Ovary (tissue), 3 donors: Measurements from ENCODE around the gene GNAT3.

ENCODE experiments used
- CTCF ChIP-seq, 3 donors: fragments of 450-650 bp in 2 of 3; fragments of 200-600 bp in 1 of 3; IDR thresholded peaks; one replicate each; pipeline versions ENCODE4 v1.5.1 to v1.8.0; 2016 to 2022; ENCODE audit warnings: antibody characterized with exemption in 3 of 3, mild to moderate bottlenecking in 1 of 3
- POLR2A ChIP-seq: fragments of 450-650 bp; IDR thresholded peaks from one replicate; pipeline ENCODE4 v1.6.1; 2017; ENCODE audit warnings: antibody characterized with exemption, mild to moderate bottlenecking, moderate library complexity
- donor health status: DM: no; HTN: no; CAD: no.

GRCh38 chr7:80460857-80461256, 51.0 kb downstream of the GNAT3 start:
- TF ChIP-seq POLR2A (no peak), CTCF (IDR thresholded peaks at IDR 0.05) (no peak)
